Eye (tissue), 1 donor: ENCODE data around the gene SLC6A12.
"Not testable (repeated sequence)": the region's sequence is repeated elsewhere in the genome, so short reads cannot be mapped to it uniquely, and the experiment has no call there.

ENCODE experiments used
- DNase-seq: peaks from one replicate; pipeline ENCODE4 v3.0.0-alpha.2; 2015

Gene SLC6A12

DNA sequence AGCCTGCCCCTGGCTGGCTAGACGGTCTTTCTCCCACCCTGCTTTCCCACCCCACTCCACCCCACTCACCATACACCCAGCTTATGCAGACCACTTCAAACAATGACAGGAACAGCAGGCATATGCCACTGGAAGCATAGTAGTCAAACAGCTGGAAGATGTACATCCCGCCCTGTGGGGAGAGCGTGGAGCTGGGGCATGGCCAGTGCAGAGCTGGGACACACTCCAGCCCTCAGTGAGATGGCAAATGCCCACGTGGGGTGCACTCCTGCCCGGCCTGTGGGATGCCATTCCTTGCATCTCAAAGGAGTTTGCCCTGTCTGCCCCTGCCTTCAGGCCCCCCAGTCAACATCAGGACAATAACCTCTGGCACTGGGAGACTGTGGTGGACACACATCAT lies 18.8 kb downstream of the SLC6A12 start:
- DNase-seq, result no peak

DNA sequence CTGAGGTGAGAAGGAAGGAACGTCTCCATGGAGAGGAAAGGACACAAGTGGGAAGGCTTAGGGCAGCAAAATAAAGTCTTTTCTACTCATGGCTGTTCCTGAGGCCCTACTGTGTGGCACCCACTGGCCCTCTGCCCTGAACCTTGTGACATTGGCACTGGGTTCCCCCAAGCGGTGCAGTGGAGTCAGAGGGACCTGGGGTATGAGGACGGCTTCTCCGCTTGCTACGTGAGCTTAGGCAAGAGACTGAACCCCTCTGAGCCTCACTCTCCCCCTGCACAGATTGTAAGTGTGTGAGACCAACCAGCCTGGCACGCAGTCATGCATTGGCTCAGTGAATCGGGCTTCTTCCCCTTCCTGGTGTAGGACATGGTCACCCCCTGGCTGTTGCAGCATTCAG lies 19.7 kb downstream of the SLC6A12 start:
- no peak for DNase-seq

GRCh38 chr12:193261-193660 lies 20.7 kb downstream of the SLC6A12 start:
- no peak for DNase-seq

GRCh38 chr12:191541-191940 lies 22.4 kb downstream of the SLC6A12 start:
- no peak for DNase-seq

- no peak for DNase-seq
These were observed 23.1 kb downstream of the SLC6A12 start for GRCh38 chr12:190881-191280.

DNA sequence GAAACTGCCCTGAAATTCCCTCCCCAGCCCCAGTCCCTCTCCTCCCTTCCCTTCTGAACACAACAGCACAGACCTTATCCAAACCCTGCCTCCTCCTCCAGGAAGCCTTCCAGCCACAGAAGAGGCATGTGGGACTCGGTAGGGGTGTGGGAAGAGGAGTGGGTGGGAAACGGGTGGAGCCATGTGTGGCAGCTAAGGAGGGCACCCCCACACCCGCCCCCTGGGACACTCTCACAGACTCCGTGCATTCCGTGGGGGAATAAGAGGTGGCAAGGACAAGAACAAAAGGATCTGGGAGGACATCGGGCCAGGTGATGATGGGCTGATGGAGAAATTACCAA lies 24.4 kb downstream of the SLC6A12 start:
- DNase-seq, result no peak

- peak; percentile 90 for DNase-seq
These were observed 24.9 kb downstream of the SLC6A12 start for GRCh38 chr12:188910-189621.

- not testable (repeated sequence) for DNase-seq
These were observed 25.7 kb downstream of the SLC6A12 start for GRCh38 chr12:187986-188909.

DNA sequence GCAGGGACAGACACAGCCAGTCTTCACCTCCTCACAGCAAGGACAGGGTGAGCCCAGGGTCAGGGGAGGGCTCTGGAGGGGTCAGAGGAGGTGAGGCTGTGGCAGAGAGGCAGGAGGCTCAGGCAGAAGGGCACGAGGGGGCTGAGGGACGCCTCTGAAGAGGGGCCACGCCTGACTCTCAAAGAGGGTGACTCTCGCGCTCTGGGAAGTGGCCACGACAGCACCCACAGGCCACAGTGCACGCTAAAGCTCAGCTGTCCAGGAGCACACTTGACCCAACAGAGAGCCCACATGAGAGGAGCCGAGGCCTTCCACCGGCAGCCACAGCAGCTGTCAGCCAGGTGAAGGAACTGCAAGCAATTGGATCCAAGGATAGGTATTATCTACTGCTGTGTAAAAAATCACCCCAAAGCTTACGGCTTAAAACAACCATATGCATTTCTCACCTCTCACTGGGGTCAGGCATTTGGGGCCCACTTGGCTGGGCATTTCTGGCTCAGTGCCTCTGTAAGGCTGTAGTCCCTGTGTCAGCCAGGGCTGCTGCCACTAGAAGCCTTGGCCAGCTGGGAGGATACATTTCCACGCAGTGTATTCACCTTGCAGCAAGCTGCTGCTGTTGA lies 27.8 kb downstream of the SLC6A12 start:
- no peak for DNase-seq

- no peak for DNase-seq
These were observed 28.4 kb downstream of the SLC6A12 start for GRCh38 chr12:185576-185955.

GRCh38 chr12:184811-185575 lies 29.0 kb downstream of the SLC6A12 start:
- no peak for DNase-seq

DNA sequence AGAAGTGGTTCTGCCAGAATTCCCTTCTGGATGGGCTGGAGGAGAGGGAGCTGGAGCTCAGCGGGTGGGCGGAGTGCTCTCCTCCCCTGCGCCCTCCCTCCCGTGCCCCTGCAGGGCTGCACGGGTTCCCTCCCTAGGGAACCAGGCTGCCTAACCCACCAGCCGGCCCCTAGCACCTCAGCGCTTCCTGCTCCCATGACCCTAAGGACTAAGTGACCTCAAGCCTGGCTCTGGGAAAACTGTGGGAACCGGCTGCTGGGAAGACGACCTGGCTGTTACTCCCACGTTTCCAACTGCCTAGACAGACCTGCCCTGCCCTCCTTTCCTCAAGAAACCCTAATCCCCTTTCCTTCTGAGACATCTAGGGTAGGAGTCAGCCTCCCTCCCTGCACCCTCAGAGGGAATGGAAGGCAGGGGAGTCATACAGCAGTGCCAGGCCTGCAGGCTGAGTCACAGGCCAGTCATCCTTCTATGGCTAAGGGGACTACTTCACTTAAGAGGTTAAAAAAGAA lies 31.5 kb downstream of the SLC6A12 start:
- DNase-seq, result no peak

GRCh38 chr12:181921-182320 lies 32.0 kb downstream of the SLC6A12 start:
- DNase-seq, result no peak

DNA sequence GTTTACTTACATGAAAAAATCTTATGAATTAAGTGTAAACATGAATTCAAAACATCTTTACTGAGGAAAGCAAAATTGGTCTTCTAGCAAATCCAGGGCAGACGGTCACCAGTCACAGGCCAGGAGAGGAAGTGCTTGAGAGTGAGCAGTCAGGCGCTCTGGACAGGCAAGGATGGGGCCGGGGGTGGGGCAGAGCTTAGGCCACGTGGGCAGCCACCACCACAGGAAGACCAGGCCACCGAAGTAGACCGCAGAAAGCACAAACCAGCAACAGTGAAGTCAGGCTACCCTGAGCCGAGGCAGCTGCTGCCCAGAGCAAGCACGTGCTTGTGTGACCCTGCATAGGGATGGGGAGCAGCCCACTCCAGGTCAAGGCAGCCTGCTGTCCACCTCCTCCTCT lies 33.5 kb downstream of the SLC6A12 start:
- DNase-seq, result no peak

GRCh38 chr12:179885-180284 lies 34.1 kb downstream of the SLC6A12 start:
- DNase-seq, result no peak

- DNase-seq, result no peak
These were observed 34.6 kb downstream of the SLC6A12 start for GRCh38 chr12:179131-179884.

GRCh38 chr12:178829-179109 lies 35.2 kb downstream of the SLC6A12 start:
- no peak for DNase-seq

DNA sequence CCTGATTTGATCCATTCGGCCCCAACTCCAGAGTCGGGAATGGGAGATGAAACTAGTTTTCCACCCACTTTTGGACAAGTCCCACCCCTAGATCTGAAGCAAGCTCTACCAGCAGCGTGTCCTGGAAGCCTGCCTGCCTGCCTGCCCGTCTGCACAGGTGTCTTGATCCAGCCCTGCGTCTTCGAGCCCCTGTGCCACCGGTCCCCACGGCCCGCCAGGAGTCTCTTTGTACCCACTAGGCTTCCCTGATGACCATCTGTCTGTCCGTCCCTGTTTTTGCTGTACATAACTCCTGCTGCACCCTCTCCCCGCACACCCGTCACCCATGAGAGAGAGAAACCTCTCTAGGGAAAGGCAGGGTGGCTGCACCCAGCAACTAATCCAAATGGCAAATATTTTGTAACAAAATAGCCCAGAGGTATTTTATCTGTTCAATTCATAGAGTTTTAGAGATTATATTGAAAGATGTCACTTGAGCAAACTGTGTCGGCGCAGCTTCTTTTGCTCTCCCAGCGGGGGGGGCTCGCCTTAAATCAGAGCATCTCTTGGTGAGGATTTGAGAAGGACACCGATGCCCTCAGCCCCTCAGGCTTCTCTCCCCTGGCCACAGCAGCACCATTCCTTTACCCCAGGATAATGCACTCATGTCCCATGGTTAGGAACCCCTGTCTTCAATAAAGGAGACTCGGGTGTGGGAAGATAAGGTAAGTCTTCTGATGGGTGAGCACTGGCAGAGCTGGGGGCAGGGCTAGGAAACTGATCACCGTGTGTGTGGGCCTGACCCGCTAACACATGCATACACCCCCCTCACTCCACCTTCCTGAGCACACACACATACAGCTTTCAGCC lies 35.8 kb downstream of the SLC6A12 start:
- no peak for DNase-seq

DNA sequence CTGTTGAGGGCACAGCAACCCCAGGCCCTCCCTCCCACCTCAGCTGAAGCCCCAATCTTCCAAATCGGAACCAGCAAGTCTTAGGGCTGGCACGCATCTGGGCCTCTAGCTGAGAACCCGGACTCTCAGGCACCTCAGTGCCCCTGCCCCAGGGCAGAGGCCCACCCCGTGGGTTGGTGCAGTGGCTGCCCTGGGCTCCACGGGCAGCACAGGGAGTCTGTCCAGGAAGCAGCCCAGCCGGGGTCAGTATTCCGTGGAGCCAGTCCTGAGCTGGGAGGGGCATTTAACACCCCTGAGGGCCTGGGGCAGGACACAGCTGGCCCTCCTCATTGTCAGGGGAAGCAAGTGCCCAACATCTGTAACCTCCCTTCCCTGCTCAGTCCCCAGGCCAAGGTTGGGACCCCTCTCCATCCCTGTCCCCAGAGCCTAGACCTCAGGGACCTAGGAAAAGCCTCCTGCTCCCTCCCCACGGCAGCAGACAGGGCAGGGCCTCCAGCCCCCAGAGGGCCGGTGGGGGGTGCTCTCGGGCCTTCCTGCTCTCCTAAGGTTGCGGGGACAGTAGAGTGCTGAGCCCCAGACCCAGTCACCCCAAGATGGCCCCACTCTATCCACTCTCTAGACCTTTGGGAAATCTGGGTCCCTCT lies 36.5 kb downstream of the SLC6A12 start:
- DNase-seq, result no peak

- peak; percentile 73 for DNase-seq
These were observed 37.4 kb downstream of the SLC6A12 start for GRCh38 chr12:176321-177181.
